Activated naive CD8-positive, alpha-beta T cell treated with anti-CD3 and anti-CD28 coated beads, Interleukin-2, amount 50 U/mL, for 16 hours (primary cell): ENCODE data around the gene ANKRD13B.

ENCODE experiments used
- DNase-seq: peaks from one replicate; pipeline ENCODE4 v3.0.0-alpha.2; 2020; ENCODE audit warnings: low read depth, low spot score

The ANKRD13B gene

DNA sequence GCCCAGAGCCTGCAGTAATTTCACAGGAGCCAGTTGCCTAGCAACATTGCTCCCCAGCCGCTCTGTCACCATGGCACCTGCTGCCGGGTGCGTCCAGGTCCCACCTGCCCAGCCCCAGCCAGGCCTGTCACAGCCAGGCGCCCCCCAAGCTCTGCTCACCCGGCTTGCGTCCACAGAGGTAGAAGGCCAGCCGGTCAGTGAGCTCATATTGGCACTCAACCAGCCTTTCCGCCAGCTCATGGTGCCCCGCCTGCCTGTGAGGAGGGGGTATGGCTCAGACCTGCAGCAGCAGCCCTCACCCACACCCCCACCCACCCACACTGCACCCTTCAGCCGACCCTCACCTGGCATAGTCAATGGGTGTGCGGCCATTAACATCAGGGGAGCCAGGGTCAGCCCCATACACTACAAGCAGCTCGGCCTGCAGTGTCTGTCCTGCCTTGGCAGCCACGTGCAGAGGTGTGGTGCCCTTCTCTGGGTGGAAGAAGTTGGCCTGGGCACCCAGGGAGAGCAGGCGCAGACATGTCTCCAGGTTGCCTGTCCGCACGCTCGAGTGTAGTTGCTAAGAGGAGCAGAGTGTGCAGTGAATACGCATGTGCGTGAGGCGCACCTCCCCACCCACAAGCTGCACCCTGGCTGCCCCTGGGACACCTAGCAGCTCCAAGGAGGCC lies 11.2 kb upstream of the ANKRD13B start:
- DNase-seq: no peak

DNA sequence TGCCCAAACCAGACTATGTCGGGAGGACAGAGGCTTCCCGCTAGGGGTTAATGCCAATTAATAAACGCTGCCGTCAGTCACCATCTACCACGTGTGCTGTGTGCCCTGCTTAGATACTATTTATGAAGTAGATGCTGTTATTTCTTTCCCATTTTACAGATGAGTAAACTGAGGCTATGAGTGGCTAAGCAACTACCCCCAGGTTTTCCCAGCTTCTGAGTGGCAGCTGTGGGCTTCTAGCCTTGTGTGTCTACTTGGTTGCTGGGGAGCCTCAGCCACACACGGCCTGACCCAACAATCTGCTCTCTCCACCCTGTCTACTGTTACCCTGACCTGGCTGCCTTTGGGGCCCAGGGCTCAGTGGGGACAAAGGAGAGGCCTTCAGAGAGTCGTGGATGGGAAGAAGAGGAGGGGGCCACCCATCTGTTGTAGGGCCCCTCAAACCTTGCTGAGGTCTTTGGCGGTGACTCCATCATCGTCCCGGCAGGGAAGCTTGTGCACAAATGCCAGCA lies 10.6 kb upstream of the ANKRD13B start:
- no peak for DNase-seq

DNA sequence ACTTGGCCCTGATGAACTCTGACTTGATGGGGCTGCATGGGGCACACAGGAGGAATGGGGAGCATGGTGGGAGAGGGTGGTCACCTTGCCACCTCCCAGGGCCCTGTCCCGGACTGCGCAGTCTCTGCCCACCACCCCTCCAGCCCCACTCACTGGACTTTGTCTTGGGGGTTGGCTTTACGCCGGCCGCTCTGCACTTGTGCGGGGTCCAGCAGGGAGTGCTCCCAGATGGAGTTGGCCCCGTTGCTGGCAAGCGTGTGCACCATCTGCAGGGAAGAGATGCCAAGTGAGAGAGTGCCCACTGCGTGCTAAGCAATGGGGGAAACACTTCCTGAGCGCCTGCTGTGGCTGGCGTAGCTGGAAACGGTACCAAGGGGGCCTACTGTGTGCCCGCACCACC lies 10.2 kb upstream of the ANKRD13B start:
- no peak for DNase-seq

DNA sequence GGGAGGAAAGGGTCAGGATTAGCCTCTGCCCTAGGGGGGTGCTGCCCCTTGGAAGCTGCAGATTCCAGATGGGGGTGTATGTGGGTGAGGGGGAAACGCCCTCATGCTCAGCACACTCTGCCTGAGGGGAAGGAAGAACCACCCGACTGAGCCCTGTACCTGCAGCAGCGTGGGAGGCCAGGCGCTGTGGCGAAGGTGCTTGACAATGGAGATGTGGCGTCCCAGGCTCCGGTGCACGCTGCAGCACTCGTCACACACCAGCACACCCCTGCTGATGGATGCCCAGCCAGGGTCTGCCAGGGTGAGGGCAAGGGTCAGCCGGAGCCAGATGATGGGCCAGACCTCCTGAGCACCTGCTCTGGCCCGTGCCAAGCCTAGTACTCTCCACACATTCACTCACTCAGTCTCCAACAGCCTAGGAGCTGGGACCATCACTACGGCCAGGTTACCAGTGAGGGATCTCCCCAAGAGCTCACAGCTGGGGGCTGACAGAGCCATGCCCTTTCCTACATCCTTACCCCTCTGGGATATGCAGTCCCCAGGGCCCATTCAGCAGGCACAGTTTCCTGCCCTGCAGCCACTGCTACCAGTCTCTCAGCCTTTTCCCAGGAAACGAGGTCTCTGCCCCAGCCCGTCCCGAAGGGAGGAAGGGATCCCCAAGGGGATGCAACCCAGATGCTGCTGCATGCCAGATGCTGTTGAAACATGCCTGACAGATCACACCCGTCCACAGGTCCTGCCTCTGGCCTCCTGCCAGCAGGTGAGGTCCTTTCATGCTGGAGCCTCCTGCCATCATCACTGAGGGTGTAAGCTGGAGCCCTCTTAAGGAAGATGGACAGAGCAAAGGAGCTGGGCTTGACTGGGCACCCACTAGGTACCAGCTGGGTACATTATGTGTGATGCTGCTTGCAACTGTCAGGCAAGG lies 9.3 kb upstream of the ANKRD13B start:
- DNase-seq: no peak

DNA sequence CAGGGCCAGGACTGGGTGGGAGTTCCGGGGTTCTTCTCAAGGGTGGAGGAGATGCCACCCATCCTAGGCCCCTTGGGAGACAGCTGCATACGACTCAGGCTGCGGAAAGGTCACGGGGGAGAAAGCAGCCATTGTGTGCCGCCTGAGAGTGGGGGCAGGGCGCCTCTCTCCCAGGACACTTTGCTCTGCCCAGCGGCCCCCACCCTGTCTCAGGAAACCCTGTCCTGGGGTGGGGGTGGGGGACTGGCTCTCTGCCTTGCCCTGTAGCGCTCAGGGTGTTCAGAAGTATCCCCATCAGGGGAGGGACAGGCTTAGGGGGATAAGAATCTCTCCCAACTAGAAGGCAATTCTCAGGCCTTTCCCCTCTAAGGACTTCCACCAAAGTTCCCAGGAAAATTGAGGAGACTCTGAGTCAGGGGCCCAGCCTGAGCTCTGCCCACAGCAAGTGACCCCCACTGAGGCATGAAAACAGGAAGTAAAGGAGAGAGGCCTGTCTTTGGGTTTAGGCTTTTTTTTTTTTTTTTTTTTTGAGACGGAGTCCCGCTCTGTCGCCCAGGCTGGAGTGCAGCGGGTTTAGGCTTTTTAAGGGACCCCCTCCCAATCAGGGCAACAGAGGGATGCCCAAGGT lies 8.4 kb upstream of the ANKRD13B start:
- DNase-seq: no peak

DNA sequence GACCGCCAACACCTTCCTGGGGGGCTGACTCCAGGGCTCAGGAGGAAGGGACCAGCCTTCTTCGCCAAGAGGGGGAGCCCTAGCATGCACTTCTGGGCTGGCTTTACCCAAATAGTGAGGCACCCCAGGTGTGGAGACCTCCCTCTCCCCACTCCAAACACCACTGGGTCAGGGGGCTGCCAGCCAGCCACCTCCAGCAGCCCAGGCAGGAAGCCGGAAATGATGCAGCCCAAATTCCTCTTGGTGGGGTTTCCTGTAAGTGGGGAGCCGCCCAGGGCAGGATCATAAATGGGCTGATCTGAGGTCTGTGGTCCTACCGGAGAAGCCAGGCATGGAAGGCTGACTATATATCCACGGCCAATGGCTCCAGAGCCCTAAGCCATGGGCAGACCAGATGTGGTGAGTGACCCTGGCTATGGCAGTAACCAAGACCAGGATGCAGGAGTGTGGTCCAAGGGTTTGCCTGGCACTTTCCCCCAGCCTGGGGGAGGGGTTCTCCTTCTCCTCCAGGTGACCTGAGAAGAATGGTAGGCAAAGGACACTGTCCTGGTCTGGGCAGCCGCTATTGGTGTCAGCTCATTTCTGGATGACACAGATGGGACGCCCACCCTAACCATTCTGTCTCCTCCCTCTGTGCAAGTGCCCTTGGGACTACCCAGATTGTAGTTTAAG lies 7.7 kb upstream of the ANKRD13B start:
- DNase-seq: no peak

DNA sequence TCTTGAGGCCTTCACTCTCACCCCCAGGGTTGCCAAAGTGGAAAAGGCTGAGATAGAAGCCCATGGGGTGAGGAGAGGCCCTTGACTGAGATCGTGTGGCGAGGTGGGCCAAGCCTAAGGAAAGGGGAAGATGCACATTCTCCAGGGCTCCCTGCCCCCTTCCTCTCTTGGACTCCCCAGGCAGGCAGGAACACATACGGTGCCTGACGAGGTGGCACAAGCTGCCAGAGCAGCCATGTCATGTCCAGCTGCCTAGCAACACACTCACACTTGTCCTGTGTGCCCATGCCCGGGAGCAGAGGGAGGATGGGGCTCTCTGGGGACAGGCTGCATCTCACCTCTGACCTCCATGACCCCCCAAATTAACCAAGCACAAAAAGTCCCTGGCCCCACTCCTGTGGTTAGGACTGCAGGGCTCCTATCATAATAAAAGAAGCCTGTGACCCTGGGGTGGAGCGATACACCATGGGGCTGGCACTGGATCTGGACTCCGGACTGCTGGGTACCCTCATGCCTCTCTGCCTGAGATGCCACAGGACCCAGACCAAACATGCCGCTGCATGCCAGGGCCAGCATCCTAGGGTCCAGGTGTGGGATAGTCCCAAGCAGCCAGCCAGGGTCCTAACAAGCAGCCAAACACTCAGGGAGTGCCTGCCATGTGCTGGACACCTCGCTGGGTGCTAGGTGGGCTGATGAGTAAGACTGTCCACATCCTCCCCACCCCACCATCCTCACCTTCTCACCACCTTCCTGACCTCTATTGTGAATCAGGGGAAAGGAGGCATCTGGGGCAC lies 6.1 kb upstream of the ANKRD13B start:
- no peak for DNase-seq

DNA sequence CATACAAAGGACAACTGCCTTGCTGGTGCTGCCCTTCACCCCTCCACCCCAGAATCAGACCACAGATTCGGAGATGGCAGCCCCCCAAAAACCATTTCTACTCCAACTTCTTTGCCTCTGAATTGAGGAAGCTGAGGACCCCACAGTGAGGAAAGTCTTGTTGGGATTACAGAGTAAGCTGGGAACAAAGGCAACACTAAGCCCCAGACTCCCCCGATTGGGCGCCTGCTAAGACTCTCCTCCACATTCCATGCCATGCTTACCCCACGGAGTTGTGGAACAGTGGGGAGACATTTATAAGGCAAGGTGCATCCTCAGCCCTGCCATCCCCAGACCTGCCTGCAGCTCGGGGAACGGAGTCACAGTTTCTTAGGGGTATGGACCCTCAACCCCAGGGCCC lies 5.3 kb upstream of the ANKRD13B start:
- DNase-seq: no peak

DNA sequence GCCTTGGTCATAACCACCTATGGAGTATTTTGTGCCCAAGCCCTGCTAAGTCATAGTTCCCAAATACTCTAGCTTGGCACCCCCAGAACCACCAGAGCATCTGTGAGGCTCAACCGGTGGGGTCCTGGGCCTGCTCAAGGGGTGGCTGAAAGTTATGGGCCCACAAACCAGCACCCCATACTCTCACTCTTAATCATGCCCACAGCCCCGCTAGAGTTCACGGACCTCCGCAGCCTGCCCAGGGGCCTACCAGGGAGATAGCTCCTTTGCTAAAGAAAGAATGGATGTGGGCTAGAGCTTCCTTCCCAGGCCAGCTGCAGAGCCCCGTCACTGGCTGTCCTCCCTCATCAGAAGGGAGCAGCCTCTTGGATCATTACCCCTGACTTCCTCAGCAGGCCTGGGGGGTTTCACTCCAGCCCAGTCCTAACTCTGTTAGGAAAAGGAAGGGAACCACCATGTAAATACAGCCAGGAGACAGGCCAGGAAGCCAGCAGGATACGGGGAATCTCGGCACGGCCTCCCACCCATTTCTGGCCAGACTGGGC lies 4.8 kb upstream of the ANKRD13B start:
- DNase-seq: no peak

DNA sequence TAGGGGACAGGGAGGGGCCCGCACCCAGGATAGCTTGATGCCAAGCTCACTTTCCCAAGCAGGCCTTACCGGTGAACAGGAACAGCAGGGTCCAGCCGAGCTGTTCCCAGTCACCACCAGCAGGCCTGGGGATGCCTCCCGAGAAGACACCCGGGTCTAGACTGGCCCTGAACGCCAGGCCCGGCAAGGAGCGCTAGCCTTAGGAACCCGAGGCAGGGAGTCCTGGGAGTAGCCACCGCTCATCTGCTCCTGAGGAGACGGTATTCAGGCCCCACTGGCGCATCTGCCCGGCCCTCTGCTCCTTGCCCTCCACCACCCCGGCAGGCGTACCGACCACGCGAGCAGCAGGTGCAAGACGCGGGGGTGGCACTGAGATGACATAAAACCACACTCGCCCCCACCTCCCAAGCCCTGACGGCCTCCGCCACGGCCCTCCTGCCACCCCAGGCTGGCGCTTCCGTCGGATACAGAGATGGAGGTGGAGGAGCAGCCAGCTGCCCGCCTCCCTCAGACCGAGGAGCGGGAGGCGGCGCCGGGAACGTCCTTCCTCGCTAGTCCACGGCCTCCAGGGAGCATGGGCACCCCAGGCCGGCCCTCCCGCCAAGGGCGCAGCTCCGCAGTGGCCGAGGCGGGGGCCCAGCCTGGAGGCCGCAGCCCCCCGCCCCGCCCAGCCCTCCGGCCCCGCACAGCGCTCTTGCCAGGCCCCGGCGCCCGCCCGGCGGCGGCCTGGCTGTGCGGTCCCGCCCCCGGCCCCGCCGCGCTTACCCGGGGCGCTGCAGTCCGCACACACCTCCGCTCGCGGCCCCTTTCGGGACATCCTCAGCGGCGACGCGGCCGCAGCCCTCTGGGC lies 4.1 kb upstream of the ANKRD13B start:
- DNase-seq: no peak

DNA sequence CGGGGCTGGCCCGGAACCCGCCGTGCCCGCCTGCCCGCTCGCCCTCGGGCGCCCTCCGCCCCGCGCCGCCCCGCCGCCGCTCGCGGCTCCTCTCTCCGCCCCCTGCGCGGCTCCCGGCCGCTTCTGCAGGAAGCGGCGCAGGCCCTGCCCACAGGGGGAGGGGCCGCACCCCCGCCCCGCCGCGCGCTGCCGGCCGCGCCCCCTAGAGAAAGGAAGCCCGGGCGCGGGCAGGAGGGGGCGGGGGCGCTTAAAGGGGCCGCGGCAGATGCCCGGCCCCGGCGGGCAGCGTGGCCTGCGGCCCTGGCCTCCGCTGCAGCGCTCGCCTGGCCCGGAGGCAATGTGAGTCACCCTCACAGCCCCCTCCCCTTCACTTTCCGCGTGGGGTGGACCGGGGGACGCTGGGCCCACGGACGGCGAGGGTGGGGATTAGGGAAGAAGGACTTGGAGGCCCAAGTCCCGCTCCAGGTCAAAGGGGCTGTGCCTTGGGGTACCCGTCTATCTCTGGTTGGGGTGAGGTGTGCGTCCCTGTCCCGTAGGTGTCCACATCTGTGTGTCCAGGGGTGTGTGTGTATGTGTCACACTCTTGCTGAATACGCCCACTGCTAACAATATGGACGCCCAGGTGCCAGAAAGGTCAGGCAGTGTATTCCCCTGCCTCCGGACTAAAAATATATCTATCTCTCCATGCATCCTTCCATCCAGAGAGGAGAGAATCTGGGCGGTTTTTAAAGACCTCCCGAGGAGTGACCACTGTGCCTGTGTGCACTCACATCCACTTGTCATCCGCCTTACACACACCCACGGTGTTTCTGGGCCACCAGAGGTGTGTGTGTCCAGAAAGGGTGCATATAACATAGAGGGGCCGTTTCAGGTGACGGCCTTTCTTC lies 3.2 kb upstream of the ANKRD13B start, which contains the start of gene GIT1:
TSS of gene GIT1 (minus strand) at position 125 of the 887 bp plus-strand sequence. CDS start 270 bp downstream, outside the sequence.
- DNase-seq: peak; percentile 66

DNA sequence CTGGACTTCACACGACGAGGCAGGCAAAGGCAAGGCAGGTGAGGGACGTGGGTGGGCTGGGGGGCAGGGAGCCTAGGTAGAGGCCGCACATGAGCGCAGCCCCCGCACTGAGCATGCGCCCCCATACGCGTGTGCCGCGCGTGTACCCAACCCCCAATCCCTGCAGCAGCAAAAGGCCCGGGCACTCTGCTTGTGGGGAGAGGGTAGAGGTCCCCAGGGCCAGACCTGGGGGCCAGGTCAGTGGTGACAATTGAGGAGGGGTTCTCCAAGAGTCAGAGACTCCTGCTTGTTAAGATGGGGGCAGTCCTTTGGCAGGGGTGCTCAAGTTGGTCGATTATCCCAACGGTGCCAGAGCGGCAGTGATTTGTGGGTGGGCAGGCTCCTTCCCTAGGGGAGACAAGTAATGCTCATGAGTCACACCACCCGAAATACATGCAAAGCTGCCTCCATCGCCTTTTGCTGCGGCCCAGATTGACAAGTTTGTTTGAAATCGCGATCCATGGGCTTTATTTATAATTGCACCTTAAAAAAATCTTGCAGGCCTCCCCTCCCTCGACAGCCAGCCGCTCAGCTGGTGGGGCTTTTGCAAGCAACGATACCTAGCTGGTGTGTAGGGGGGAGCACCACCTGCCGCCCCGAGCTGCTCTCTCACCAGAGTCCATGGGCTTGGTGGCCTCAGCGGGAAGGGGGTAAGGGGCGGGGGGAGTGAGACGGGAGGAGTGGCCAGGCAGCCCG lies 2.4 kb upstream of the ANKRD13B start:
- DNase-seq: no peak

DNA sequence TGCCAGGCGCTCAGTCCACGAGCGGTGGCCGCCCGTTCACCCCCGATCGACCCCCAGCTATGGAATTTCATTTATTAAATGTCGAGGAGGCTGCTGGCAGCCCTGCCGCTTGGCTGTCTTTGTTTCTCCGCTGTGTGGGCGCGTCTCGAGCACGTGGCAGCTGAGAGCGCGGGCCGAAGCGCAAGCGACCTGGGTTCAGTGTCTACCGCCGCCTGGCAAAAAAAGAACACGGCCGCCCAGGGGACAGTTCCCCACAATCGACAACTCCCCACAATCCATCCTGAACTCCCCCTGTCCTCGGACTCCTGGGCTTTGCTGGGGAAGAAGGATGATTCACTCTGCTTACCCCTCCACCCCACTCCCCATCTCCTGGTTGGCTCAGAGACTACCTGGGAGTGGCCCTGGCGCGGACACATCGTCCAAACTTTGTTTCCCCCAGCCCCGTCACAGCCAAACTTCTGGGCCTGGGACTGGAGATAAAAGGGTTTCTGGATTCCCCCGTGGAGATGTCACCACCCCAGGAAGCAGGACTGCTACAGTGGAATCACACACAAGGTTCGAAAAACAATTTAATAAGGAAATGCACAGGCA lies 1.7 kb upstream of the ANKRD13B start:
- DNase-seq: no peak

DNA sequence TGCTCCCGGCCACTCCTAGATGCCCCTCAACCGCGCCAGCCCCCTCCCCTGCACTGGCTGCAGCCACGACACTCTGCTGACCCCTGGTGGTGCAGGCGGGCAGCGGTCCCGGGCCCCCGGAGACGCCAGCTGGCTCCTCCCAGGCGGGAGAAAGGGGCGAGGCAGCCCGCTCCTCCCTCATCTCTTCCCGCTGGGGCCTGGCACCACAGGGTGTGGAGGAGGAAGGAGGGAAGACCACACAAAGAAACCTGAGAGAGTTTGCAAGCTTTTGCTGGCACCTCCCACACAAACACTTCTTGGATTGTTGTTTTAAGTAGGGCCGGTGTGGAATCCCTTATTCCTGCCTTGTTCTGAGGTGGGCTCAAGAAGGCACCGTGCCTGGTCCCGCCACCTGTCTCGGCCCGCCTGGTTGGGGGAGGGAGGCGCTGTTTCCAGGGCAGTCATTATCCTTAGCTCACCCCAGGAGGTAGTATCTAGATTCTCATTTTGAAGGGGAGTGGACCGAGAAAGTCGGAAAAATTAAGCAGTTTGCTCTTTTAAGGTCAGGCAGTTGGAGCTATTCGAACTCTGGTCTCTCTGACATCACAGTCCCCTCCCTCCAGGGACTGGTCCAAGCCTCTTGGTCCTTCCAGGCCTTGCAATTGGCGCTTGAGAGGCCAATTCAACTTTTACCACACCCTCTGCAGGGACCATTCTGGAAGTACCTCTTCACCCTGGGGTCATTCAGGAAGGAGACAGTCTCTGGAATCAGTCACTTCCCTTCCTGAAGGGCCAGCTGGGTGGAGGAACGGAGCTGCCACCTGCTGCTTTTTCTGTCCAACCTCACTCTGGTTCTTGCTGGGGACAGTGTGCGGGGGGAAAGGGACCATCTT lies 959 bp upstream of the ANKRD13B start:
- DNase-seq: peak; percentile 62

DNA sequence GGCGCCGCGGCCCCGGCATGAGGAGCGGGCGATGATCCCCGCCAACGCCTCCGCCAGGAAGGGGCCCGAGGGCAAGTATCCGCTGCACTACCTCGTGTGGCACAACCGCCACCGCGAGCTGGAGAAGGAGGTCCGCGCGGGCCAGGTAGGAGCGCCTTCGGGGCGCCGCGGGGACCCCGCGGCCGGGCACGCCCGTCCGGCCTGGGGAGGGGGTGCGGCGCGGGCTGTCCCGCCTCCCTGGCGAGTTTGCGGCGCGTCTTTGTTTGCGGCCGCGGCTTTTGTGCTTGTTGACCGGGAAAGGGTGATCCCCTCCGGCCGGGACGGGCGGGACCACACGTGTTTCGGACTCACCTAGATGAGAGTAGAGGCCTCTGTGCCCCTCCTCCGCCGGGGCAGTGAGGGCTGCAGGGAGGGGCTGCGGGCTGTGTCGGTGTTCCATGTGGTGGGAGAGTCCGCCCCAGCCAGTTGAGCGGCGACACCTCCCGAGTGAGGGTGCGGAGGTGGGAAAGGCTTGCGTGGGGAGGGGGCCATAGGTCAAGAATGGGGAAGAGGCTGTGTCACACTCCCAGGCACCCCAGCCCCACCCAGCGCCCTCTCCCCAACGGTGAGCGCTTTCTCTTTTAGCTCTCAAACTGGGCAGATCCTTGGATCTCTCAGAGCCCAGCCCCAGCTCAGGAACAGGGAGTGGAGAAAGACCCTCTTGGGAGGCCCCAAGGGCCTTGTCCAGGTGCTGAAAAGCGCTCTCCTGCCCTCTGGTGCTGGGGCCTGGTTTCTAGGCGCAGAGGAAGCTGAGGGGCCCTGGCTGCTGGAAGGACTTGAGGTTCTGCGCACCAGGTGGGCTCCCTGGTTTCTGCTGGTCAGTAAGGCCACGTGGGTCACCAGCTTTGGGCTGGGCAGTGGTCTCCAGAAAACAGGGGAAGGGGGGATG lies 923 bp downstream of the ANKRD13B start:
- no peak for DNase-seq
